ENCODE data around the gene FLNC. TPM values are rescaled to one million over a fixed set of nuclear protein-coding genes. Genes with fewer than 3 reads are reported as not detected.

The FLNC gene
- total RNA-seq, 1 experiment from 2014 or later: 10.2 TPM

- ChIA-PET POLR2A (interaction anchor here (0.6 kb wide), 1 partner anchor 366 kb away, joined by 10 read pairs; no protein-coding TSS in a partner anchor), CTCF (interaction anchor here (0.6 kb wide), 1 partner anchor 95 kb away, joined by 5 read pairs; no protein-coding TSS in a partner anchor)
- intact Hi-C loops (cut with micrococcal nuclease; ENCODE audit: unreplicated experiment): no loop called here
- ATAC-seq: no peak
- Histone ChIP-seq H3K36me3 (ENCODE audit: control insufficient read depth, insufficient read depth, low read length) (no peaks in the 10 kb centered on the region), H3K27ac (ENCODE audit: low read length) (no peak overlapping the region), H3K27me3 (ENCODE audit: control insufficient read depth, insufficient read depth, low read length) (no peaks in the 10 kb centered on the region), H3K4me3 (ENCODE audit: low read depth in 2 of 2, low read length in 2 of 2) (no peak overlapping the region), H3K9me3 (ENCODE audit: control insufficient read depth, insufficient read depth, low read depth, low read length) (no peaks in the 10 kb centered on the region), H3K4me1 (ENCODE audit: control insufficient read depth, insufficient read depth, low read length) (peaks cover 9% of the 10 kb centered on the region)
- no TSS peak for BruUV-seq (replicated peaks)
- TF ChIP-seq CTCF (IDR thresholded peaks at IDR 0.05) (no peak), SIN3A (IDR thresholded peaks at IDR 0.05; ENCODE audit: borderline replicate concordance, insufficient read depth, low read depth, low read length) (no peak), POLR2AphosphoS5 (IDR thresholded peaks at IDR 0.05; ENCODE audit: low read depth, low read length) (no peak), TCF7L2 (IDR thresholded peaks at IDR 0.05; ENCODE audit: low read depth, low read length) (no peak), REST (IDR thresholded peaks at IDR 0.05; ENCODE audit: insufficient read depth in 1 of 2, low read depth in 2 of 2, low read length in 1 of 2) (no peak)
- no peak for DNase-seq (ENCODE audit: low read depth, low spot score)
- in situ Hi-C loops (cut with HindIII; ENCODE audit: low pct_unique_long_range_greater_than_20kb, low sequenced_read_pairs): no loop called here
These were observed 5.1 kb downstream of the FLNC start for GRCh38 chr7:128835231-128835751.

- in situ Hi-C loops (cut with HindIII; ENCODE audit: low pct_unique_long_range_greater_than_20kb, low sequenced_read_pairs) (no loop called here), intact Hi-C loops (cut with micrococcal nuclease; ENCODE audit: unreplicated experiment) (no loop called here)
- no peaks in the 10 kb centered on the region for H3K36me3 ChIP-seq (ENCODE audit: control insufficient read depth, insufficient read depth, low read length)
- CTCF ChIA-PET: no interaction called here
- peaks cover 6% of the 10 kb centered on the region for H3K4me1 ChIP-seq (ENCODE audit: control insufficient read depth, insufficient read depth, low read length)
- H3K9me3 ChIP-seq (ENCODE audit: control insufficient read depth, insufficient read depth, low read depth, low read length): no peaks in the 10 kb centered on the region
- H3K27me3 ChIP-seq (ENCODE audit: control insufficient read depth, insufficient read depth, low read length): no peaks in the 10 kb centered on the region
- POLR2A ChIA-PET: interaction anchor here (0.6 kb wide), 1 partner anchor 367 kb away, joined by 10 read pairs; no protein-coding TSS in a partner anchor
- H3K27ac ChIP-seq (ENCODE audit: low read length): no peak overlapping the region
- no TSS peak for BruUV-seq (replicated peaks)
- no peak for DNase-seq (ENCODE audit: low read depth, low spot score)
- no peak for ATAC-seq
- H3K4me3 ChIP-seq (ENCODE audit: low read depth in 2 of 2, low read length in 2 of 2): no peak overlapping the region
- no peak for TF ChIP-seq SIN3A (IDR thresholded peaks at IDR 0.05; ENCODE audit: borderline replicate concordance, insufficient read depth, low read depth, low read length)
- no peak for TF ChIP-seq TCF7L2 (IDR thresholded peaks at IDR 0.05; ENCODE audit: low read depth, low read length)
- no peak for TF ChIP-seq REST (IDR thresholded peaks at IDR 0.05; ENCODE audit: insufficient read depth in 1 of 2, low read depth in 2 of 2, low read length in 1 of 2)
- no peak for TF ChIP-seq POLR2AphosphoS5 (IDR thresholded peaks at IDR 0.05; ENCODE audit: low read depth, low read length)
- no peak for TF ChIP-seq CTCF (IDR thresholded peaks at IDR 0.05)
These were observed 5.8 kb downstream of the FLNC start for GRCh38 chr7:128835790-128836641.
